CD14-positive monocyte (primary cell): ENCODE measurements around the gene ACACA. TPM values are rescaled to one million over a fixed set of nuclear protein-coding genes. Genes with fewer than 3 reads are reported as not detected.
"Not testable (repeated sequence)": the region's sequence is repeated elsewhere in the genome, so short reads cannot be mapped to it uniquely, and the experiment has no call there.

Source experiments
- DNase-seq, 3 donors: peaks; one replicate each; pipeline ENCODE4 v3.0.0-alpha.2; 2011 to 2022
- H2AFZ ChIP-seq: 2 replicates; pipeline ENCODE4 v1.6.0; 2012; ENCODE audit warnings: mild to moderate bottlenecking, low read depth, low read length, inconsistent platforms; ENCODE audit not compliant: insufficient read depth, poor library complexity, severe bottlenecking
- H3K27ac ChIP-seq, 2 donors: 1 replicate in 1 of 2; 2 replicates in 1 of 2; pipeline ENCODE4 v1.5.1; 2012 to 2013; ENCODE audit warnings: low read length in 2 of 2, control low read depth in 1 of 2, inconsistent platforms in 1 of 2, low read depth in 1 of 2, mild to moderate bottlenecking in 1 of 2
- H3K27me3 ChIP-seq, 2 donors: one replicate each; pipeline versions ENCODE4 v1.6.0 to v1.6.1; 2011 to 2013; ENCODE audit warnings: low read length in 2 of 2; ENCODE audit not compliant: control insufficient read depth in 2 of 2, insufficient read depth in 2 of 2
- H3K36me3 ChIP-seq, 2 donors: replicated peaks in 1 of 2; 1 replicate in 1 of 2; 2 replicates in 1 of 2; pipeline versions ENCODE4 v1.5.1 to v1.6.1; 2012 to 2013; ENCODE audit warnings: low read length in 2 of 2, control low read depth in 1 of 2, inconsistent platforms in 1 of 2, mild to moderate bottlenecking in 1 of 2; ENCODE audit not compliant: insufficient read depth in 2 of 2, control insufficient read depth in 1 of 2
- H3K4me1 ChIP-seq, 2 donors: 1 replicate in 1 of 2; 2 replicates in 1 of 2; pipeline versions ENCODE4 v1.5.1 to v1.6.1; 2012 to 2013; ENCODE audit warnings: low read length in 2 of 2, control low read depth in 1 of 2, inconsistent platforms in 1 of 2, mild to moderate bottlenecking in 1 of 2, moderate library complexity in 1 of 2; ENCODE audit not compliant: insufficient read depth in 2 of 2, control insufficient read depth in 1 of 2
- H3K4me2 ChIP-seq: replicated peaks from 2 replicates; pipeline ENCODE3; 2012; ENCODE audit warnings: low read length, moderate library complexity, mild to moderate bottlenecking; ENCODE audit not compliant: poor library complexity, severe bottlenecking; ENCODE audit errors: extremely low read depth
- H3K4me3 ChIP-seq, 3 experiments: fragments of 200-600 bp in 1 of 3; sonication (generic) in 1 of 3; replicated peaks in 1 of 3; 1 replicate in 2 of 3; 2 replicates in 1 of 3; pipeline ENCODE4 v1.5.1; 2011 to 2013; ENCODE audit warnings: low read length in 3 of 3, mild to moderate bottlenecking in 3 of 3, control low read depth in 2 of 3, low read depth in 2 of 3, inconsistent platforms in 1 of 3, moderate library complexity in 1 of 3
- H3K79me2 ChIP-seq: 2 replicates; pipeline ENCODE4 v1.6.0; 2012; ENCODE audit warnings: mild to moderate bottlenecking, control low read depth, inconsistent platforms, low read length, moderate library complexity; ENCODE audit not compliant: insufficient read depth
- H3K9ac ChIP-seq: 2 replicates; pipeline ENCODE4 v1.6.0; 2017; ENCODE audit warnings: low read length, mild to moderate bottlenecking; ENCODE audit not compliant: insufficient read depth, poor library complexity, severe bottlenecking
- H3K9me3 ChIP-seq, 2 donors: replicated peaks in 1 of 2; 1 replicate in 1 of 2; 2 replicates in 1 of 2; pipeline versions ENCODE4 v1.5.1 to v1.6.1; 2012 to 2013; ENCODE audit warnings: low read length in 2 of 2, control low read depth in 1 of 2; ENCODE audit not compliant: control insufficient read depth in 1 of 2, insufficient read depth in 1 of 2
- H4K20me1 ChIP-seq: 2 replicates; pipeline ENCODE4 v1.6.0; 2012; ENCODE audit warnings: mild to moderate bottlenecking, low read length, control low read depth, moderate library complexity; ENCODE audit not compliant: insufficient read depth
- H3K27ac Mint-ChIP-seq, 7 donors: one replicate each; pipeline ENCODE4 v1.8.0; 2020; ENCODE audit warnings: mild to moderate bottlenecking in 7 of 7, mixed read lengths in 7 of 7, moderate library complexity in 6 of 7, inconsistent platforms in 2 of 7
- H3K27me3 Mint-ChIP-seq, 3 donors: one replicate each; pipeline ENCODE4 v1.8.0; 2021 to 2022; ENCODE audit warnings: low read depth in 3 of 3, mild to moderate bottlenecking in 3 of 3, mixed read lengths in 3 of 3, moderate library complexity in 3 of 3, inconsistent platforms in 1 of 3
- H3K36me3 Mint-ChIP-seq, 2 donors: one replicate each; pipeline ENCODE4 v1.8.0; 2020; ENCODE audit warnings: mixed read lengths in 2 of 2, inconsistent platforms in 1 of 2, mild to moderate bottlenecking in 1 of 2
- H3K4me1 Mint-ChIP-seq: one replicate; pipeline ENCODE4 v1.8.0; 2020; ENCODE audit warnings: mild to moderate bottlenecking, mixed read lengths
- H3K4me3 Mint-ChIP-seq, 2 donors: one replicate each; pipeline ENCODE4 v1.8.0; 2020; ENCODE audit warnings: mild to moderate bottlenecking in 2 of 2, mixed read lengths in 2 of 2, moderate library complexity in 1 of 2
- H3K9me3 Mint-ChIP-seq, 7 donors: one replicate each; pipeline ENCODE4 v1.8.0; 2020 to 2022; ENCODE audit warnings: mixed read lengths in 7 of 7, mild to moderate bottlenecking in 6 of 7, moderate library complexity in 6 of 7, inconsistent platforms in 2 of 7
- whole genome bisulfite sequencing: methylation state at CpG from one replicate; pipeline ENCODE4 v1.1.5; 2013; ENCODE audit warnings: missing lambda C conversion rate; ENCODE audit not compliant: insufficient coverage; 5-methylcytosine and 5-hydroxymethylcytosine counted together
- intact Hi-C, 2 donors: fragments of 100-400 bp; cut with micrococcal nuclease; formaldehyde crosslinking; loops; one replicate each; pipeline versions ENCODE4 v1.15.0 to v1.15.1; 2023
- polyA plus RNA-seq, 3 donors: library from polyadenylated mRNA; depleted of rRNA in 1 of 3; unstranded in 2 of 3; stranded (reverse) in 1 of 3; fragments of 300-500 nt in 2 of 3; fragments of >200 nt in 1 of 3; fragmentation: Illumina TruSeq in 2 of 3; gene quantifications; 1 replicate in 2 of 3; 2 replicates in 1 of 3; pipeline ENCODE4 v1.2.3, GENCODE V29; 2012 to 2021
- TF ChIP-seq, protein P1 (sequence below): fragments of 200-600 bp; IDR thresholded peaks from one replicate; pipeline ENCODE4 v1.8.0; 2022; ENCODE audit warnings: antibody characterized with exemption, mild to moderate bottlenecking

ACACA gene
- polyA plus RNA-seq, 3 donors = 3.5 to 4.6 (median 3.8) TPM

DNA sequence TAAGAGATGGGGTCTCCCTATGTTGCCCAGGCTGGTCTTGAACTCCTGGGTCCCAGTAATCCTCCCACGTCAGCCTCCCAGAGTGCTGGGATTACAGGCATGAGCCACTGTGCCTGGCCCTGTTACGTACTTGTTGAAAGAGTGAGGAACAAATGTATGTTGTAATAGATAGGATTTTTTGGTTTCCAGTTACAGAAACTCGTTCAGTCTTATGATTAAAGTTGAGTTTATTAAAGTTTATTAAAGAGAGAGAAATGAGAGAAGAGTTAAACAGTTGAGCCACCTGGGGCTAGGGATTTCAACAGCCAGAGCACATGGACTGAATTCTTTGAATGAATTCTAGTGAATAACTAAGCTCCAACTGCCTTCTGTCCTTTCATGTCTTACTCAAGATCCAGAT, 3.7 kb upstream of the ACACA start:
- Mint-ChIP-seq H3K4me1 (peaks cover 26% of the 10 kb centered on the region), H3K27ac (peak overlapping the region in 1 of 7 donors; percentile 69), H3K4me3 (no peak overlapping the region), H3K36me3 (peaks cover 33 to 44% of the 10 kb centered on the region in 2 donors), H3K27me3 (no peaks in the 10 kb centered on the region), H3K9me3 (peaks cover 0 to 1% (median 0%) of the 10 kb centered on the region in 7 donors)
- Histone ChIP-seq H3K9me3 (no peaks in the 10 kb centered on the region), H3K27ac (no peak overlapping the region), H2AFZ (no peak overlapping the region), H3K79me2 (peaks cover 73% of the 10 kb centered on the region), H3K9ac (no peak overlapping the region), H3K4me3 (no peak overlapping the region), H3K27me3 (no peaks in the 10 kb centered on the region), H4K20me1 (no peaks in the 10 kb centered on the region), H3K4me1 (peaks cover 17 to 24% of the 10 kb centered on the region in 2 donors), H3K36me3 (peaks cover 22 to 50% of the 10 kb centered on the region in 2 donors), H3K4me2 (no peak overlapping the region)
- 53% methylated on average over 2 of the region's 3 CpGs for WGBS
- intact Hi-C loops = no loop called here
- TF ChIP-seq, protein P1, sequence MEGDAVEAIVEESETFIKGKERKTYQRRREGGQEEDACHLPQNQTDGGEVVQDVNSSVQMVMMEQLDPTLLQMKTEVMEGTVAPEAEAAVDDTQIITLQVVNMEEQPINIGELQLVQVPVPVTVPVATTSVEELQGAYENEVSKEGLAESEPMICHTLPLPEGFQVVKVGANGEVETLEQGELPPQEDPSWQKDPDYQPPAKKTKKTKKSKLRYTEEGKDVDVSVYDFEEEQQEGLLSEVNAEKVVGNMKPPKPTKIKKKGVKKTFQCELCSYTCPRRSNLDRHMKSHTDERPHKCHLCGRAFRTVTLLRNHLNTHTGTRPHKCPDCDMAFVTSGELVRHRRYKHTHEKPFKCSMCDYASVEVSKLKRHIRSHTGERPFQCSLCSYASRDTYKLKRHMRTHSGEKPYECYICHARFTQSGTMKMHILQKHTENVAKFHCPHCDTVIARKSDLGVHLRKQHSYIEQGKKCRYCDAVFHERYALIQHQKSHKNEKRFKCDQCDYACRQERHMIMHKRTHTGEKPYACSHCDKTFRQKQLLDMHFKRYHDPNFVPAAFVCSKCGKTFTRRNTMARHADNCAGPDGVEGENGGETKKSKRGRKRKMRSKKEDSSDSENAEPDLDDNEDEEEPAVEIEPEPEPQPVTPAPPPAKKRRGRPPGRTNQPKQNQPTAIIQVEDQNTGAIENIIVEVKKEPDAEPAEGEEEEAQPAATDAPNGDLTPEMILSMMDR = no peak
- DNase-seq = no peak

DNA sequence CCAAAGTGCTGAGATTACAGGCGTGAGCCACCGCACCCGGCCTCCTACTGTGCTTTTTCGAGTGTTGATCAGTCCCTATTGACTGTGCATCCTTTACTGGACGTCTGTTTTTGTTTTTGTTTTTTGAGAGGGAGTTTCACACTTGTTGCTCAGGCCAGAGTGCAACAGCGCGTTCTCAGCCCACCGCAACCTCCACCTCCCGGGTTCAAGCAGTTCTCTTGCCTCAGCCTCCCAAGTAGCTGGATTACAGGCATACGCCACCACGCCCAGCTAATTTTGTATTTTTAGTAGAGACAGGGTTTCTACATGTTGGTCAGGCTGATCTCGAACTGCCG, 1.5 kb upstream of the ACACA start:
- not testable (repeated sequence) for H3K27me3 ChIP-seq, H3K27me3 Mint-ChIP-seq, H3K27ac ChIP-seq, DNase-seq, H2AFZ ChIP-seq, H4K20me1 ChIP-seq, H3K9ac ChIP-seq, H3K9me3 Mint-ChIP-seq, H3K9me3 ChIP-seq, H3K4me2 ChIP-seq
- H3K27ac Mint-ChIP-seq = peak overlapping the region in 6 of 7 donors; percentile 21 to 76 (median 56)
- 90% methylated on average over 11 of the region's 13 CpGs for WGBS
- H3K36me3 Mint-ChIP-seq = peaks cover 17 to 28% of the 10 kb centered on the region in 2 donors
- H3K36me3 ChIP-seq = peaks cover 10 to 27% of the 10 kb centered on the region in 2 donors
- H3K4me3 ChIP-seq = peak overlapping the region in 1 of 3 experiments; percentile 99
- peaks cover 29% of the 10 kb centered on the region for H3K4me1 Mint-ChIP-seq
- peaks cover 61% of the 10 kb centered on the region for H3K79me2 ChIP-seq
- H3K4me1 ChIP-seq = peaks cover 17 to 29% of the 10 kb centered on the region in 2 donors
- peak overlapping the region; percentile 90 to 94 for H3K4me3 Mint-ChIP-seq
- intact Hi-C loops = loop anchor here in 1 of 2 donors (5.0 kb wide), 1 partner anchor 51 kb away; no protein-coding TSS in a partner anchor
